Transverse colon (tissue), 4 donors: ENCODE results near the gene MYO18B. TPM values are rescaled to one million over a fixed set of nuclear protein-coding genes. Genes with fewer than 3 reads are reported as not detected.

Source experiments
- DNase-seq: peaks from one replicate; pipeline ENCODE4 v3.0.0-alpha.2; 2019
- H3K27ac ChIP-seq, 4 donors: fragments of 200-600 bp; sonication (generic); 2 replicates each; pipeline ENCODE4 v1.5.1; 2016 to 2018; ENCODE audit warnings: inconsistent platforms in 4 of 4
- H3K27me3 ChIP-seq: fragments of 200-600 bp; sonication (generic); 2 replicates; pipeline ENCODE4 v1.5.1; 2017; ENCODE audit warnings: inconsistent platforms
- H3K36me3 ChIP-seq, 4 donors: fragments of 200-600 bp; sonication (generic); 2 replicates each; pipeline ENCODE4 v1.5.1; 2017 to 2019; ENCODE audit warnings: inconsistent platforms in 4 of 4
- H3K4me1 ChIP-seq, 4 donors: fragments of 200-600 bp; sonication (generic); 2 replicates each; pipeline ENCODE4 v1.5.1; 2017 to 2020; ENCODE audit warnings: inconsistent platforms in 4 of 4
- H3K4me3 ChIP-seq, 4 donors: fragments of 200-600 bp; sonication (generic); 1 replicate in 1 of 4; 2 replicates in 3 of 4; pipeline versions ENCODE4 v1.5.1 to v1.6.1; 2017 to 2019; ENCODE audit warnings: inconsistent platforms in 4 of 4
- H3K9me3 ChIP-seq, 2 donors: fragments of 200-600 bp; sonication (generic); 2 replicates each; pipeline ENCODE4 v1.5.1; 2017 to 2019; ENCODE audit warnings: inconsistent platforms in 2 of 2
- EP300 ChIP-seq: sonication (generic); formaldehyde crosslinking; IDR thresholded peaks from one replicate; pipeline ENCODE4 v1.6.1; 2017; ENCODE audit warnings: antibody characterized with exemption, low read depth
- POLR2A ChIP-seq: fragments of 450-650 bp; IDR thresholded peaks from one replicate; pipeline ENCODE4 v1.6.1; 2016; ENCODE audit warnings: antibody characterized with exemption, mild to moderate bottlenecking, moderate library complexity
- POLR2AphosphoS5 ChIP-seq, 3 donors: sonication (generic); formaldehyde crosslinking; IDR thresholded peaks; one replicate each; pipeline ENCODE4 v1.6.1; 2016; ENCODE audit warnings: antibody characterized with exemption in 3 of 3
- WGBS, 2 donors: methylation state at CpG; one replicate each; pipeline ENCODE4 v1.1.5; 2018; ENCODE audit warnings: low coverage in 1 of 2; 5-methylcytosine and 5-hydroxymethylcytosine counted together
- in situ Hi-C, 4 donors: fragments of 200-750 bp; cut with MboI; loops; one replicate each; pipeline versions ENCODE4 v1.15.0 to v1.15.1; 2017; ENCODE audit warnings: low sequenced_read_pairs in 3 of 4, low pct_ligation_motif_present in 1 of 4, low pct_unique_long_range_greater_than_20kb in 1 of 4
- intact Hi-C: fragments of 100-400 bp; cut with DNase I; formaldehyde crosslinking; loops from one replicate; pipeline ENCODE4 v1.15.1; 2023; ENCODE audit warnings: low total_unique reads
- total RNA-seq, 4 donors: library from RNA; depleted of rRNA; stranded (reverse); fragments of >200 nt; gene quantifications; one replicate each; pipeline ENCODE4 v1.1.0, GENCODE V29; 2016
- TF ChIP-seq, protein P1 (sequence below), 5 experiments: fragments of 200-600 bp in 3 of 5; fragments of 450-650 bp in 2 of 5; sonication (generic) in 3 of 5; IDR thresholded peaks; 1 replicate in 2 of 5; 2 replicates in 3 of 5; pipeline ENCODE4 v1.5.1; 2016 to 2017; ENCODE audit warnings: antibody characterized with exemption in 5 of 5, inconsistent platforms in 3 of 5, mild to moderate bottlenecking in 2 of 5, moderate library complexity in 1 of 5

The MYO18B gene
- total RNA-seq, 4 donors from 2014 or later, result 0.27 TPM; not detected in 3

- Histone ChIP-seq H3K36me3 (no peaks in the 10 kb centered on the region), H3K27me3 (peaks cover 6% of the 10 kb centered on the region), H3K4me1 (no peaks in the 10 kb centered on the region), H3K27ac (no peak overlapping the region), H3K9me3 (no peaks in the 10 kb centered on the region), H3K4me3 (no peak overlapping the region)
- in situ Hi-C loops (loop anchor here in 1 of 4 donors (25.0 kb wide), 1 partner anchor 449 kb away; no protein-coding TSS in a partner anchor), intact Hi-C loops (no loop called here)
- 53 to 77% methylated on average over 3 to 5 of the region's 5 CpGs for WGBS, 2 donors
- TF ChIP-seq, protein P1, sequence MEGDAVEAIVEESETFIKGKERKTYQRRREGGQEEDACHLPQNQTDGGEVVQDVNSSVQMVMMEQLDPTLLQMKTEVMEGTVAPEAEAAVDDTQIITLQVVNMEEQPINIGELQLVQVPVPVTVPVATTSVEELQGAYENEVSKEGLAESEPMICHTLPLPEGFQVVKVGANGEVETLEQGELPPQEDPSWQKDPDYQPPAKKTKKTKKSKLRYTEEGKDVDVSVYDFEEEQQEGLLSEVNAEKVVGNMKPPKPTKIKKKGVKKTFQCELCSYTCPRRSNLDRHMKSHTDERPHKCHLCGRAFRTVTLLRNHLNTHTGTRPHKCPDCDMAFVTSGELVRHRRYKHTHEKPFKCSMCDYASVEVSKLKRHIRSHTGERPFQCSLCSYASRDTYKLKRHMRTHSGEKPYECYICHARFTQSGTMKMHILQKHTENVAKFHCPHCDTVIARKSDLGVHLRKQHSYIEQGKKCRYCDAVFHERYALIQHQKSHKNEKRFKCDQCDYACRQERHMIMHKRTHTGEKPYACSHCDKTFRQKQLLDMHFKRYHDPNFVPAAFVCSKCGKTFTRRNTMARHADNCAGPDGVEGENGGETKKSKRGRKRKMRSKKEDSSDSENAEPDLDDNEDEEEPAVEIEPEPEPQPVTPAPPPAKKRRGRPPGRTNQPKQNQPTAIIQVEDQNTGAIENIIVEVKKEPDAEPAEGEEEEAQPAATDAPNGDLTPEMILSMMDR (IDR thresholded peaks at IDR 0.05), result no peak
- TF ChIP-seq POLR2A, result no peak
- no peak for TF ChIP-seq EP300
- no peak for TF ChIP-seq POLR2AphosphoS5 (IDR thresholded peaks at IDR 0.05)
- no peak for DNase-seq
These were observed 146.5 kb downstream of the MYO18B start for GRCh38 chr22:25888399-25889054.

DNA sequence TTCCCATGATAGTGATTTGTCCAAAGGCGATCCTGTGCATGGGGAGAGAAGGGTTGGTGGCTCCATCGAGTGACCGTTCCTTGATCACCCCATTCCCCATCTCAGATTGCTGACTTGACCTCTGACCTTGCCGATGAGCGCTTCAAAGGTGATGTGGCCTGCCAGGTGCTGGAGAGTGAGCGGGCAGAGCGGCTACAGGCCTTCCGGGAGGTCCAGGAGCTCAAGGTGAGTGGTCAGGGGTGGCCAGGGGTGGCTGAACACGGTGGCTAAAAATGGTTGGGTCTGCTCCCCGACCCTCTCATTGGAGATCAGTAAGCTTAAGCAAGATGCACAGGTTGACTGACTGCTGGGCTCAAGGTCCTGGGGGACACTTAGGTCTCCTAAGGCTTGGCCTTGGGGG lies 148.7 kb downstream of the MYO18B start:
- no peaks in the 10 kb centered on the region for H3K36me3 ChIP-seq
- in situ Hi-C loops (loop anchor here in 1 of 4 donors (25.0 kb wide), 1 partner anchor 447 kb away; no protein-coding TSS in a partner anchor), intact Hi-C loops (no loop called here)
- no peaks in the 10 kb centered on the region for H3K9me3 ChIP-seq
- WGBS, 2 donors, result 77 to 83% methylated on average over 3 to 10 of the region's 10 CpGs
- no peak for TF ChIP-seq POLR2A
- no peak for TF ChIP-seq EP300
- no peak for TF ChIP-seq POLR2AphosphoS5 (IDR thresholded peaks at IDR 0.05)
- TF ChIP-seq, protein P1 (IDR thresholded peaks at IDR 0.05), result no peak
- H3K4me1 ChIP-seq, result no peaks in the 10 kb centered on the region
- DNase-seq, result no peak
- no peak overlapping the region for H3K27ac ChIP-seq
- peaks cover 6% of the 10 kb centered on the region for H3K27me3 ChIP-seq
- H3K4me3 ChIP-seq, result no peak overlapping the region

GRCh38 chr22:25892678-25893077 lies 150.7 kb downstream of the MYO18B start:
- Histone ChIP-seq H3K9me3 (no peaks in the 10 kb centered on the region), H3K36me3 (no peaks in the 10 kb centered on the region), H3K4me1 (no peaks in the 10 kb centered on the region), H3K27ac (no peak overlapping the region), H3K27me3 (peaks cover 6% of the 10 kb centered on the region), H3K4me3 (no peak overlapping the region)
- intact Hi-C loops (no loop called here), in situ Hi-C loops (loop anchor here in 1 of 4 donors (25.0 kb wide), 1 partner anchor 445 kb away; no protein-coding TSS in a partner anchor)
- no peak for TF ChIP-seq EP300
- TF ChIP-seq, protein P1 (IDR thresholded peaks at IDR 0.05), result no peak
- TF ChIP-seq POLR2A, result no peak
- no peak for TF ChIP-seq POLR2AphosphoS5 (IDR thresholded peaks at IDR 0.05)
- no peak for DNase-seq
- 53 to 55% methylated on average over 4 of the region's 4 CpGs for WGBS, 2 donors

GRCh38 chr22:25895678-25896077 lies 153.7 kb downstream of the MYO18B start:
- no peak overlapping the region for H3K4me3 ChIP-seq
- in situ Hi-C loops, result loop anchor here in 1 of 4 donors (25.0 kb wide), 1 partner anchor 442 kb away; no protein-coding TSS in a partner anchor
- intact Hi-C loops, result no loop called here
- H3K9me3 ChIP-seq, result no peaks in the 10 kb centered on the region
- H3K27ac ChIP-seq, result no peak overlapping the region
- DNase-seq, result no peak
- 43 to 45% methylated on average over 3 of the region's 3 CpGs for WGBS, 2 donors
- no peaks in the 10 kb centered on the region for H3K4me1 ChIP-seq
- H3K27me3 ChIP-seq, result peaks cover 6% of the 10 kb centered on the region
- TF ChIP-seq, protein P1 (IDR thresholded peaks at IDR 0.05), result no peak
- TF ChIP-seq POLR2A, result no peak
- TF ChIP-seq EP300, result no peak
- H3K36me3 ChIP-seq, result no peaks in the 10 kb centered on the region
